Measurements from ENCODE around the gene OR5H2. TPM values are rescaled to one million over a fixed set of nuclear protein-coding genes. Genes with fewer than 3 reads are reported as not detected.

OR5H2 gene
- total and polyA plus RNA-seq, 4 donors, result 0.09 TPM; not detected in 3

- Histone ChIP-seq H3K27me3 (ENCODE audit: control insufficient read depth in 4 of 4, insufficient read depth in 4 of 4, low read length in 3 of 4) (peaks cover 0 to 2% (median 0%) of the 10 kb centered on the region in 4 donors), H3K4me1 (ENCODE audit: control insufficient read depth in 4 of 4, insufficient read depth in 4 of 4, low read length in 3 of 4) (no peaks in the 10 kb centered on the region), H3K27ac (ENCODE audit: low read depth in 1 of 2, low read length in 2 of 2) (no peak overlapping the region), H3K36me3 (ENCODE audit: control insufficient read depth in 4 of 4, insufficient read depth in 3 of 4, low read depth in 1 of 4, low read length in 3 of 4) (no peaks in the 10 kb centered on the region), H3K4me3 (ENCODE audit: low read depth in 1 of 3, low read length in 3 of 3) (no peak overlapping the region), H3K9ac (ENCODE audit: low read depth in 1 of 2, low read length in 2 of 2) (no peak overlapping the region), H3K9me3 (ENCODE audit: control insufficient read depth in 4 of 4, low read length in 3 of 4) (no peaks in the 10 kb centered on the region)
- DNase-seq (ENCODE audit: low spot score), result no peak
- TF ChIP-seq ZBTB33 (IDR thresholded peaks at IDR 0.05) (no peak), YY1 (IDR thresholded peaks at IDR 0.05) (no peak), JUND (IDR thresholded peaks at IDR 0.05) (no peak), HNF4G (IDR thresholded peaks at IDR 0.05) (no peak), MAX (IDR thresholded peaks at IDR 0.05) (no peak), ATF3 (IDR thresholded peaks at IDR 0.05) (no peak), CTCF (IDR thresholded peaks at IDR 0.05; ENCODE audit: low read depth, low read length, missing input control) (no peak), TAF1 (conservative IDR thresholded peaks at IDR 0.05) (no peak), NR2F2 (IDR thresholded peaks at IDR 0.05) (no peak), FOXA1 (IDR thresholded peaks at IDR 0.05) (no peak), RXRA (IDR thresholded peaks at IDR 0.05) (no peak), EGR1 (IDR thresholded peaks at IDR 0.05; ENCODE audit: low read depth in 2 of 2) (no peak), SP1 (IDR thresholded peaks at IDR 0.05) (no peak)
- 54% methylated on average over 5 of the region's 5 CpGs for WGBS
Observed at GRCh38 chr3:98233468-98233867, 48.8 kb upstream of the OR5H2 start.

- Histone ChIP-seq H3K27ac (ENCODE audit: low read depth in 1 of 2, low read length in 2 of 2) (no peak overlapping the region), H3K36me3 (ENCODE audit: control insufficient read depth in 4 of 4, insufficient read depth in 3 of 4, low read depth in 1 of 4, low read length in 3 of 4) (no peaks in the 10 kb centered on the region), H3K27me3 (ENCODE audit: control insufficient read depth in 4 of 4, insufficient read depth in 4 of 4, low read length in 3 of 4) (no peaks in the 10 kb centered on the region), H3K4me3 (ENCODE audit: low read depth in 1 of 3, low read length in 3 of 3) (no peak overlapping the region), H3K4me1 (ENCODE audit: control insufficient read depth in 4 of 4, insufficient read depth in 4 of 4, low read length in 3 of 4) (no peaks in the 10 kb centered on the region), H3K9me3 (ENCODE audit: control insufficient read depth in 4 of 4, low read length in 3 of 4) (no peaks in the 10 kb centered on the region), H3K9ac (ENCODE audit: low read depth in 1 of 2, low read length in 2 of 2) (no peak overlapping the region)
- TF ChIP-seq HNF4G (IDR thresholded peaks at IDR 0.05), result no peak
- no peak for DNase-seq (ENCODE audit: low spot score)
Observed at GRCh38 chr3:98240131-98240530, 42.2 kb upstream of the OR5H2 start.

- H3K9ac ChIP-seq (ENCODE audit: low read depth in 1 of 2, low read length in 2 of 2), result no peak overlapping the region
- H3K27me3 ChIP-seq (ENCODE audit: control insufficient read depth in 4 of 4, insufficient read depth in 4 of 4, low read length in 3 of 4), result no peaks in the 10 kb centered on the region
- H3K4me3 ChIP-seq (ENCODE audit: low read depth in 1 of 3, low read length in 3 of 3), result no peak overlapping the region
- no peaks in the 10 kb centered on the region for H3K36me3 ChIP-seq (ENCODE audit: control insufficient read depth in 4 of 4, insufficient read depth in 3 of 4, low read depth in 1 of 4, low read length in 3 of 4)
- no peaks in the 10 kb centered on the region for H3K9me3 ChIP-seq (ENCODE audit: control insufficient read depth in 4 of 4, low read length in 3 of 4)
- 60% methylated on average over 1 of the region's 1 CpG for WGBS
- no peak overlapping the region for H3K27ac ChIP-seq (ENCODE audit: low read depth in 1 of 2, low read length in 2 of 2)
- no peaks in the 10 kb centered on the region for H3K4me1 ChIP-seq (ENCODE audit: control insufficient read depth in 4 of 4, insufficient read depth in 4 of 4, low read length in 3 of 4)
- no peak for DNase-seq (ENCODE audit: low spot score)
- TF ChIP-seq ATF3 (IDR thresholded peaks at IDR 0.05), result no peak
- TF ChIP-seq GABPA (IDR thresholded peaks at IDR 0.05 in 1 of 2, conservative IDR thresholded peaks at IDR 0.05 in 1 of 2), result no peak
- no peak for TF ChIP-seq CTCF (IDR thresholded peaks at IDR 0.05; ENCODE audit: low read depth, low read length, missing input control)
- TF ChIP-seq FOXA1 (IDR thresholded peaks at IDR 0.05), result no peak
- TF ChIP-seq YY1 (IDR thresholded peaks at IDR 0.05), result no peak
- no peak for TF ChIP-seq TAF1 (conservative IDR thresholded peaks at IDR 0.05)
- no peak for TF ChIP-seq EGR1 (IDR thresholded peaks at IDR 0.05; ENCODE audit: low read depth in 2 of 2)
- TF ChIP-seq NR2F2 (IDR thresholded peaks at IDR 0.05), result no peak
- no peak for TF ChIP-seq RXRA (IDR thresholded peaks at IDR 0.05)
- TF ChIP-seq JUND (IDR thresholded peaks at IDR 0.05), result no peak
- no peak for TF ChIP-seq SP1 (IDR thresholded peaks at IDR 0.05)
- TF ChIP-seq REST (IDR thresholded peaks at IDR 0.05), result no peak
- no peak for TF ChIP-seq FOXA2 (IDR thresholded peaks at IDR 0.05)
- TF ChIP-seq MAX (IDR thresholded peaks at IDR 0.05), result no peak
- TF ChIP-seq RAD21 (IDR thresholded peaks at IDR 0.05), result no peak
Observed at GRCh38 chr3:98242155-98242554, 40.1 kb upstream of the OR5H2 start.

Measured in liver (tissue), 9 donors.